Ishikawa (cell line): ENCODE measurements around the gene DENND2C.

Experiments used
- CEBPB ChIP-seq: IDR thresholded peaks from 2 replicates; pipeline ENCODE4 v1.6.1; 2012
- CREB1 ChIP-seq: IDR thresholded peaks from 2 replicates; pipeline ENCODE4 v1.6.1; 2012; ENCODE audit warnings: low read depth
- EGR1 ChIP-seq: IDR thresholded peaks from 2 replicates; pipeline ENCODE4 v1.6.1; 2012
- EP300 ChIP-seq: IDR thresholded peaks from 2 replicates; pipeline ENCODE4 v1.6.1; 2012; ENCODE audit warnings: borderline replicate concordance
- FOXM1 ChIP-seq: IDR thresholded peaks from 2 replicates; pipeline ENCODE4 v1.6.1; 2012; ENCODE audit warnings: low read depth, borderline replicate concordance
- MAX ChIP-seq: IDR thresholded peaks from 2 replicates; pipeline ENCODE4 v1.6.1; 2012
- NFIC ChIP-seq: IDR thresholded peaks from 2 replicates; pipeline ENCODE4 v1.6.1; 2012
- RAD21 ChIP-seq: IDR thresholded peaks from 2 replicates; pipeline ENCODE4 v1.6.1; 2012; ENCODE audit warnings: low read depth
- REST ChIP-seq: IDR thresholded peaks from 2 replicates; pipeline ENCODE4 v1.6.1; 2012; ENCODE audit warnings: low read depth, mild to moderate bottlenecking
- TAF1 ChIP-seq: IDR thresholded peaks from 2 replicates; pipeline ENCODE4 v1.6.1; 2012; ENCODE audit warnings: low read depth, mild to moderate bottlenecking
- TCF12 ChIP-seq: IDR thresholded peaks from 2 replicates; pipeline ENCODE4 v1.6.1; 2012; ENCODE audit warnings: low read depth
- TEAD4 ChIP-seq: IDR thresholded peaks from 2 replicates; pipeline ENCODE4 v1.6.1; 2012
- USF1 ChIP-seq: IDR thresholded peaks from 2 replicates; pipeline ENCODE4 v1.6.1; 2012
- YY1 ChIP-seq: IDR thresholded peaks from 2 replicates; pipeline ENCODE4 v1.6.1; 2012; ENCODE audit warnings: low read depth
- ZBTB7A ChIP-seq: IDR thresholded peaks from 2 replicates; pipeline ENCODE4 v1.6.1; 2012; ENCODE audit warnings: low read depth

The DENND2C gene

GRCh38 chr1:114651893-114652292 lies 18.0 kb downstream of the DENND2C start:
- TF ChIP-seq TAF1 (no peak), TEAD4 (no peak), CREB1 (no peak)

GRCh38 chr1:114648503-114648902 lies 21.3 kb downstream of the DENND2C start:
- no peak for TF ChIP-seq REST
- TF ChIP-seq TCF12 = no peak
- no peak for TF ChIP-seq RAD21
- TF ChIP-seq ZBTB7A = no peak
- no peak for TF ChIP-seq USF1

- no peak for TF ChIP-seq MAX
- TF ChIP-seq TEAD4 = no peak
- no peak for TF ChIP-seq ZBTB7A
- TF ChIP-seq NFIC = no peak
- TF ChIP-seq CREB1 = no peak
- no peak for TF ChIP-seq REST
- TF ChIP-seq EGR1 = no peak
- TF ChIP-seq YY1 = no peak
- no peak for TF ChIP-seq TAF1
- no peak for TF ChIP-seq USF1
- TF ChIP-seq EP300 = no peak
- TF ChIP-seq RAD21 = no peak
- no peak for TF ChIP-seq TCF12
- no peak for TF ChIP-seq FOXM1
- TF ChIP-seq CEBPB = no peak
Measured at GRCh38 chr1:114641377-114641776, 28.5 kb downstream of the DENND2C start.

GRCh38 chr1:114638910-114639309 lies 30.9 kb downstream of the DENND2C start:
- no peak for TF ChIP-seq RAD21
- no peak for TF ChIP-seq CEBPB
- no peak for TF ChIP-seq REST
- no peak for TF ChIP-seq USF1
- no peak for TF ChIP-seq EGR1
- no peak for TF ChIP-seq ZBTB7A
- no peak for TF ChIP-seq NFIC
- TF ChIP-seq YY1 = no peak
- TF ChIP-seq EP300 = no peak
- no peak for TF ChIP-seq TAF1
- TF ChIP-seq TEAD4 = no peak
- TF ChIP-seq MAX = no peak
- no peak for TF ChIP-seq CREB1
- TF ChIP-seq FOXM1 = no peak
- TF ChIP-seq TCF12 = no peak

- TF ChIP-seq TCF12 (no peak), REST (no peak), MAX (no peak), NFIC (no peak), EGR1 (no peak), ZBTB7A (no peak), TAF1 (no peak), EP300 (no peak), RAD21 (no peak), YY1 (no peak)
Measured at GRCh38 chr1:114632427-114632826, 37.4 kb downstream of the DENND2C start.
